Measurements from ENCODE around the gene MLH3. TPM values are rescaled to one million over a fixed set of nuclear protein-coding genes. Genes with fewer than 3 reads are reported as not detected.

The MLH3 gene
- polyA plus RNA-seq, 4 donors = 33.3 to 43.7 (median 38.4) TPM

DNA sequence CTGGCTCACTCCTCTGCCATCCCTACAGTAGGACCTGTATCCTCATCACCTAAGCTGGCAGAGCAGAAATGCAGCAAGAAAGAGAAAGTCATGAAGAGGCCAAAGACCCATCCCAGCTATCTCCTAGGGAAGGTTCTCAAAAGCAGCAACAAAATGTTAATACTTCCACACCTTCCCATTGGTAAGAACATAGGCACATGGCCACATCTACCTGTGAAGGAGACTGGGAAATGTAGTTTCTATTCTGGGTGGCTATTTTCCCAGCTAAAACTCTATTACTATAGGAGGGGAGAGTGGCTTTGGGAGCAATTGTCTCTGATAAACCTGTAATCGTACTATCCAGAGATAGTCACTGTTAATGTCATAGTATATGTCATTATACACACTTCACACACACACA lies 62.3 kb downstream of the MLH3 start:
- DNase-seq (ENCODE audit: low read depth in 4 of 4, low spot score in 2 of 4) = no peak

DNA sequence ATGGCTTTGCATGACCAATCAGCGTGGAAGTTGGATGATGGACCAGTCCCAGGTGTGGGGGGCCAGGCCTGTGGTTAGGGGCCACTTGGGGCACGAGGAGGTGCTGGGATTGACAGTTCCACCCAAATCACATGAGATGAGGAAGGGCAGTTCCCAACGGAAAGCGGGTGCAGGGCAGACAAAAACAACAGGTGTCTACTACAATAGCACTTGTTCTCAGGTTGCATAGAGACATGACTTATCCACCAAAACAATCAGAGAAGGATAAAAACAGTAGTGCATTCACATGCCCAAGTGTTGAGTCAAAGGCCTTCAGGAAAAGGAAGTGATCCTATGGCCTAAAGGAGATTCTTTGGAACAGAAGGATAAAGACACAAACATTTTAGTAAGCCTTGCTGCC lies 63.1 kb downstream of the MLH3 start:
- no peak for DNase-seq (ENCODE audit: low read depth in 4 of 4, low spot score in 2 of 4)

GRCh38 chr14:74985806-74986205 lies 65.5 kb downstream of the MLH3 start:
- no peak for DNase-seq (ENCODE audit: low read depth in 4 of 4, low spot score in 2 of 4)

DNA sequence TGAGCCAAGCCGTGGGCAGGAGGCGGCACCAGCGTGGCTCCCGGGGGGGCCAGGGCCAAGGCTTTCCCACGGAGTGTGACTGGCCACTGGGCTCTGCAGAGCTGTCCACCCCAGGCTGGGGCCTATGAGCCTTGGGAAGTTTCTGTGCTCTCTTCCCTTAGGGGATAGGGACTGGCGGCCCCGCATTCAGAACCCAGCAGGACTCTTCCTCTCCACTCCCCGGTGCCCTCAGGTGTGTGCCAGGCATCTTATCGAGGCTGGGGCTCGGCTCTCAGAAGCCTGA lies 66.3 kb downstream of the MLH3 start:
- DNase-seq (ENCODE audit: low read depth in 4 of 4, low spot score in 2 of 4) = no peak

GRCh38 chr14:74984236-74985027 lies 66.8 kb downstream of the MLH3 start:
- DNase-seq (ENCODE audit: low read depth in 4 of 4, low spot score in 2 of 4) = no peak

- DNase-seq (ENCODE audit: low read depth in 4 of 4, low spot score in 2 of 4) = no peak
Observed at GRCh38 chr14:74983343-74983742, 67.9 kb downstream of the MLH3 start.

DNA sequence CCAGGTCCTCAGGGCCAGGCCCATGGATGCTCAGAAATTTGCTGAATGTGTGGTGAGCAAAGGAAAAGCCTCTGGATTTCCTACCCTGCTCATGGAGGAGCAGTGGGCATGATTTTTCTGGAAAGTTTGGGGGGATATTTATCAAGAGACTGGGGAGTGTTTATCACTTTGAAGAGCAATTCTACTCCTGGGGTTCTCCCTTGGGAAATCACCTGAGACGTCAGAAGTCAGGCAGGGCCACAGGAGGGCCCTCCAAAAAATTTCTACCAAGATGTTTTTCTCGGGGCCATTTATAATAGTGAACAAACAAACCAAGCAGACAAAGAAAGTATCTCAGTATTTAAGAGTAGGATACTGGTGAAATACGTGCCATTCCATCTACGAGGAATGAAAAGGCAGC lies 68.6 kb downstream of the MLH3 start:
- no peak for DNase-seq (ENCODE audit: low read depth in 4 of 4, low spot score in 2 of 4)

GRCh38 chr14:74981833-74982232 lies 69.4 kb downstream of the MLH3 start:
- no peak for DNase-seq (ENCODE audit: low read depth in 4 of 4, low spot score in 2 of 4)

DNA sequence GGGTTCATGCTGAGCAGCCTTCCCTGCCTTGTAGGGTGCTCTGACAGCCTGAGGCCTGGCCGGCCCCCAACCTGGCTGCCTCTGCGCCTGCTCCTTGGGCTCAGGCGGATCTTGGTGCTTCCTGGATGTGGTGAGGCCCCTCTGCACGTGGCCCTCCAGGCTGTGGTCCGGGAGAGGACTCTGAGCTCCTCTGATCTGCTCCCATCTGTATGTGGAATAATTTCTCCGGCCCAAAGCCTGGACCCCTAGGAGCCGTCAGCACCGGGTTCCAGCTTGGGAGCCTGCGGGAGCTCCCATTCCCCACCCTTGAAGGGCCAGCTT lies 69.8 kb downstream of the MLH3 start:
- no peak for DNase-seq (ENCODE audit: low read depth in 4 of 4, low spot score in 2 of 4)

- DNase-seq (ENCODE audit: low read depth in 4 of 4, low spot score in 2 of 4) = no peak
Observed at GRCh38 chr14:74980731-74981461, 70.4 kb downstream of the MLH3 start.

GRCh38 chr14:74980398-74980730 lies 70.9 kb downstream of the MLH3 start:
- no peak for DNase-seq (ENCODE audit: low read depth in 4 of 4, low spot score in 2 of 4)

DNA sequence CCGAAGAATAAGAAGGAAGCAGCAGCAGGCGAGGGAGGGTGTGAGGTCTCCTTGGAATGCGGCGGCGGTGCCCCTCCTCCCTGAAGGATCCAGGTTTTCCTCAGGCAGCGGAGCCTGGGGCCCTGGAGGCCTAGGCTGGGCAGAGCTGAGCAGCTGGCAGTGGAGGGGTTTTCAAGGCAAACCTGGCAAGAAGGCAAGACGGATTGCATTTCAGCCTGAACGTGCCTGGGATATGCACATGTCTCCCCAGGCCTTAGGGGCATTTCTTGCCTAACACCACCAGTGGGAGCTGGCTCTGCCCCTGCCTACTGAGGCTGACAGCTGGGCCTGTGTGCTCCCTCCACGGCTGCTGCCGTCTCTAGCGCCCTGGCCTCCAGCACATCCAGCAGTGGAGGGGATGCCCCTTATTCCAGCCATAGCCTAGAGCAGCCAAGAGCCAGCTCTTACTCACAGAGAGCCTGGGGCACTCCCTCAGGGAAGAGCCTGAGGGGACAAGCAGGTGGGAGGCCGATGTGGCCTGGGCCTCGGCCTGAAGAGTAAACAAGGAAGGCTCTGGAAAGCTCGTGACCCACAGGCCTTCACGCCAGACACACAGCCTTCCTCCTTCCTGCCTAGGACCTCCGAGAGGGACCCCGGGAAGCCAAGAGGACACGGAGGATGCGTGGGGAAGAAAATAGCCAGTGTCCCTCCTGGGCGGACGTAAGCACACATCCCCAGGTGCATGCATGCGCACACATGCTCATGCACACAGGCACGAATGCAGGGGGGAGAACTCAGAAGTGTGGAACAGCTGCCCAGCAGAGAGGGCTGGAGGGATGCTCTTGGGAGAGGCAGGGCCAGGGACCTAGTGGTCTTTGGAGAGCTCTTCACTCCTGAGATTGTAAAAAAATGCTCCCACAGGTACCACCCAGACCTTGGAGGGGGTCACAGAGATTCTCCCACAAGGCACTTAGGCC lies 71.5 kb downstream of the MLH3 start:
- no peak for DNase-seq (ENCODE audit: low read depth in 4 of 4, low spot score in 2 of 4)

DNA sequence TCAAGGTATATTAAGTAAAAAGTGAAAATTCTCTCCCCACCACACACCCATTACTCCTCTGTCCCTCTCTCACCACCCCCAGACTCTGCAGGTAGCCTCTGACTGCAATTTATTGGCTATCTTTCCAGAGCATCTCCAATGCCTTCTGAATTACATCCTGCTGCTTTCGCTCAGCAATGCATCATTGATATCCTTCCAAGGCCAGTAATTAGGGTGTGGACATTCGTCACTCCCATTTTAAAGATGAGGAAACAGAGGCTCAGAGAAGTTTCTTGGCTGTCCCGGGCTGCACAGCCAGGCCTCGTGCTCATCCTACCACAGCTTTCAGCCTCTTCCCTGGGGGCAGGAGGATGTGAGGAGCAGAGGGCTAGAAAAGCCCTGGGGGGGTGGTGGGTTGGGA lies 72.2 kb downstream of the MLH3 start:
- no peak for DNase-seq (ENCODE audit: low read depth in 4 of 4, low spot score in 2 of 4)

- DNase-seq (ENCODE audit: low read depth in 4 of 4, low spot score in 2 of 4) = no peak
Observed at GRCh38 chr14:74978416-74978947, 72.8 kb downstream of the MLH3 start.

DNA sequence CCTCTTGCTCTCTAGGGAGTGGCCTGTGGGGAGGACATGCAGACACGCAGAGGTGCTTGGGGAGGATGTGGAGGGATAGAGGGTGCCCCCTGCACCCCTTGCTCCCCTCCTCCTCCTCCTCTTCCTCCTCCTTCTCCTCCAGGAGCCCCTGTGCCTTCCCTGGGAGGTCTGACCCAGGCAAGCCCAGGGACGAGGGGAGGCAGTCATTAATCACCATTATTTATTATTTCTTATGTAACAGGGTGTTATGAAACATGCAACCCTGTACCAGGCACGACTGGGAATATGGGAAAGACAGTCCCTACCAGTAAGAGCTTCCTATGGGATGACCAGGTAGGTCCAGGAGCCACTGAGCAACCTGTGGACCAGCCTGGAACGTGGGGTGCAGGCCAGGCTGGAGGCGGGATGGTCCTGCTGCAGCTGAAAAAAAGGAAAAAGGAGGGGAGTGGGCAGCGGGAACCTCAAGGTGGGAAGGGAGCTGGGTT lies 73.3 kb downstream of the MLH3 start:
- no peak for DNase-seq (ENCODE audit: low read depth in 4 of 4, low spot score in 2 of 4)

DNA sequence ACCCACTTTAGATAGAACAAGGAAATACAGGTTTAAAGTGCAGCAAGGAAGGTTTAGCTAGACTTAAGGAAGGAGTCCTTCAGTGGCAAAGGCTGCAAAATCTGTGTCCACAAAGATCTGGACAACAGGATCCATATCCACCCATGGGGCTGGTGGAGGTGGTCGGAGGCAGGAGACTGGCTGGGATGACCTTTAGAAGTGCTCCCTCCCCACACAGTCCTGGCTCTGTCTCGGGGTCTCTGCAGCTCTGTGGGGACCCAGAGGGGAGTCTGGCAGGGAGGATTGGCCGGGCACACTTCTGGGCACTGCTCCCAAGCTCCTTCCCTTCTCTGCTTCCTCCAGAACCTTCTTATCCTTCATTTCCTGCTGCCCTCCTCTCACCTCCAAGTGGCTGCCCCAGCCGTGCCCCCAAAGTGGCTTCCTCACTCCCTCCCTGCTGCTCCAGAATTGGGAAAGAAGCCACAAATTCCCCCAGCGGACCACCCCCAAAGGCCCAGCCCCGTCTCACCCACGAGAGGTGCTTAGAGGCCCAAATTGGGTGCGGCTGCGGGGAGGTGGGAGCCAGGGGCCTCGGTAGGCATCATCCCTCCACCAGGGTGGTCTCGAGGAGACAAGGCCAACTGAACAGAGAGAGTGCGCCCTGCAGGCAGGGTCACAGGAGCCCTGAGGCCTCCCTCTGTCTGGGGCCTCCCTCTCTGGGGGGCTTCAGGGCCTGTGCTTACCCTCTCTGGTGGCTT lies 73.9 kb downstream of the MLH3 start:
- no peak for DNase-seq (ENCODE audit: low read depth in 4 of 4, low spot score in 2 of 4)

DNA sequence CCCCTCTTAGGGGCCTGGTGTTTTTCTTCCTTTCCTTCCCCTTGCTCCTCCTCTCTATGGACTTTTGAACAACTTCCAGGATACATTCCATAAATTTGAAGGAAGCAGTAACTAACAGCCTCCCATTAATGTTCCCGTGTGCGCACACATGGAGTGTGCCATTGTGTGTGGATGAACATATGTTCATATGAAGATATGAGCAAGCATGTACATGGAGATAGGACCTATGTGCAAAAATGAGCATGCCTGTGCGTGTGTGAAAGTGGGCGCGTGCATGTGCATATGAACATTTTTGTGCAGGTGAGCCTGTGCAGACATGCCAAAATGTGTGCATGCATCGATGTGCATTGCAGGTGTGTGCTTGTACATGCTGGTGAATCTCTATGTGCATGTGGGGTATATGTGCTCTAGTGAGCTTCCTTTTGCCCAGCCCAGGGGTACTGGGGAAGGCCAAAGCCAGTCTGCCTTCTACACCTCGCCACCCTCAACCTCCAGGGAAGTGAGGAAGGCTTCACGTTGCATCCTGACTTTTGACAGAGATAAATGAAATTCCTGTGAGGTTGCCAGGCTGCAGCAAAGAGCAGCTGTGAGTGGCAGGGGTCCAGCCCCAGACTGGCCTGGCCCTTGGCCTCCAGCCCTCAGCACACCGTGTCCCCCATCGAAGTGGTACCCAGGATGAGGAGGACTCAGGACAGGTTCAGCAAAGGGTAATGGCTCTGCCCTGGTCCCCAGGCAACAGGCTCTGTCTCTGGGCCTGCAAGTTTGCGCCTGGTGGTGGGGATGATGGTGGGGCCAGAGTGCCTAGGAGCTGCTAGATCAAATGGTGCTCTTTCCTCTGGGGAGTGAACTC lies 74.8 kb downstream of the MLH3 start:
- DNase-seq (ENCODE audit: low read depth in 4 of 4, low spot score in 2 of 4) = no peak

DNA sequence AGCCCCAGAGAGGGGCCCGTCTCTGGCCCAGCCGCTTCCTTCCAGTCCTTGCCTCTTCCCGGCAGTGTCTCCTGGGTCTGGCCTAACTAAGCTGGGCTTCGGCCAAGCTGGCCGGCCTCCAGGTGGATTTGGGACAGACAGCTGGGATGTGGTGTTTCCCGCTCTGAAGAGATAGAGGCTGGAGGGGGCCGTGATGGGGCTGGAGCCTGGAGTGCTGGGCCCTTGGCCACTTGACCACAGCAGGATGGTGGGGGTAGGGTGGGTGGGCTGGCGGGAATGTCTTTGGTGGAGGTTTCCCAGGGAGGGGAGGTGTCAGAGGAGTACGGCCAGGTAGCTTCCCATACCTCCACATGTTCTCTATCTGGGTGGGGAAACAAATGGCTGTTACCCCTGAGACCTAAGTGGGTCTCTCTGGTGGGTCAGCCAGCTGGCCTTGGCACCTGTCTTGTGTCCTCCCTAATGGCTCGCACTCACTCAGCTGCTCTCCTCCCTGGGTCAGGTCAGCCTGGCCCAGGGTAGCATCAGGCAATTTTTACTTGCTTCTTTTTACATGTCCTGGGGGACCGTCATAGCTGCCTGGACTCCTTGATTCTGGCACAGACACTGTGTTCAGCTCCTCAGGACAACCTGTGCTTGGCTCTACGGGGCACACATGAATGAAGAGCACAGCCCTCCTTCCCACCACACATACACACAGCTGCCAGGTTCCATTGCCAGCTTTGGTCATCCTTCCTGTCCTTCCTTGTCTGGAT lies 76.0 kb downstream of the MLH3 start:
- no peak for DNase-seq (ENCODE audit: low read depth in 4 of 4, low spot score in 2 of 4)
